GM19372 (cell line): ENCODE measurements around the gene ALK.

Source experiments
- ATAC-seq: cut with Tn5 transposase; IDR thresholded peaks from one replicate; pipeline ENCODE4 v1.9.1; 2021; ENCODE audit warnings: mild to moderate bottlenecking, low read depth, moderate library complexity; ENCODE audit not compliant: unreplicated experiment

ALK gene

DNA sequence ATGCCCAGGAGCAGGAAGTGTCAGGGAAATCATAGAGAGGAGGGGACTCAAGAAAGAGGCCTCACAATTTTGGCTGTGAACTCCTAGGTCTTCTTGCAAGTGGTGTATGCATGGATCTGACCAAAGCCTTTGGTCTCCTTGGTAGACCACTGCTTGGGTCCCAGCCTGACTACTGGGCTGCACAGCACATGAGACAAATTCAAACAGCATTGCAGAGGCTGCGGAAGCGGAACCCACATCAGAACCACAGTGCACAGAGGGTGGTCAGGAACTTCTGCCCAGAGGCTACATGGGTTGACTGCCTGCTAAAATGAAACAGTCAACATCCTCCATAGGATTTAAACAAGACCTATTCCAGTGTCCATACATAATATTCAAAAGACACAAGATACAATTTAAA, 766.8 kb downstream of the ALK start:
- ATAC-seq = no peak

GRCh38 chr2:29147963-29148362, 773.4 kb downstream of the ALK start:
- ATAC-seq = no peak

GRCh38 chr2:29146197-29146596, 775.2 kb downstream of the ALK start:
- ATAC-seq = no peak

- ATAC-seq = no peak
Observed at GRCh38 chr2:29143657-29144056, 777.7 kb downstream of the ALK start.
